GM12872 (cell line): ENCODE results near the gene SERPINC1.

Experiments
- CTCF ChIP-seq: IDR thresholded peaks from 3 replicates; pipeline ENCODE4 v1.5.1; 2011; ENCODE audit warnings: low read depth, mild to moderate bottlenecking, low read length, moderate library complexity; ENCODE audit not compliant: insufficient read depth

Gene SERPINC1

GRCh38 chr1:173934440-173934839 lies 17.3 kb upstream of the SERPINC1 start:
- TF ChIP-seq CTCF = no peak

- TF ChIP-seq CTCF = no peak
These were observed 8.4 kb upstream of the SERPINC1 start for GRCh38 chr1:173925306-173926242.

GRCh38 chr1:173920861-173921260 lies 3.7 kb upstream of the SERPINC1 start:
- no peak for TF ChIP-seq CTCF

GRCh38 chr1:173917635-173918493 lies 737 bp upstream of the SERPINC1 start:
- TF ChIP-seq CTCF = no peak

GRCh38 chr1:173916667-173917066 lies 460 bp downstream of the SERPINC1 start:
- TF ChIP-seq CTCF = no peak

- TF ChIP-seq CTCF = no peak
These were observed 1.5 kb downstream of the SERPINC1 start for GRCh38 chr1:173915596-173915995.

GRCh38 chr1:173914366-173914871 lies 2.7 kb downstream of the SERPINC1 start:
- peak; percentile 83 for TF ChIP-seq CTCF
